ENCODE data around the gene BMP7. TPM values are rescaled to one million over a fixed set of nuclear protein-coding genes. Genes with fewer than 3 reads are reported as not detected.

Gene BMP7
- total and polyA plus RNA-seq, 2 of the 13 experiments (the other 11 are each of a cell fraction or from before 2014, with no cell fraction given) = not detected

DNA sequence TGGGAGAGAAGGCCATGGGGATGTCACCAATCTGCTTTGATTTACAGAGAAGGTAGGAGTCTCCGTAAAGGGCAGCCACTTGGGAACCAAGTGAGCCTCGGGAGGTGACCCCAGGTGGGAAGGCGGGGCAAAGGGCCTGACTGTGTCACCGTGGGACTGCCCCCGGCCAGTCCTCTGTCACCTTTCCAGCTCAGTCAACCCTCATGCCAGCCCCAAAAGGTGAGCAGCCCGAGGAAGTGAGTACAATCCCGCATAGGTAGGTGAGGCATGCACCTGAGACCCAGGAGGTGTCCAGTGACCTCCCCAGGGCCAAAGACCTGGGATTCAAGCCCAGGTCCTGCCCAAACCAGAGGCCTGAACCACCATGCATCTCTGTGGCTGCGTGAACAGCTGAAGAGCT is 36.2 kb downstream of the BMP7 start:
- peaks cover 2 to 42% of the 10 kb centered on the region in 2 experiments; a peak in 4 of 5 replicates for H3K27me3 ChIP-seq (ENCODE audit: control insufficient read depth in 1 of 2, insufficient read depth in 2 of 2, low read length in 2 of 2)
- TF ChIP-seq NONO (IDR thresholded peaks at IDR 0.05) (no peak), NONO (CRISPR knock-in tag; conservative IDR thresholded peaks at IDR 0.05) (no peak), MLX (CRISPR knock-in tag; IDR thresholded peaks at IDR 0.05) (no peak), ZNF724P (CRISPR knock-in tag; IDR thresholded peaks at IDR 0.05; ENCODE audit: borderline replicate concordance) (no peak)
- TF ChIP-seq, protein P1, sequence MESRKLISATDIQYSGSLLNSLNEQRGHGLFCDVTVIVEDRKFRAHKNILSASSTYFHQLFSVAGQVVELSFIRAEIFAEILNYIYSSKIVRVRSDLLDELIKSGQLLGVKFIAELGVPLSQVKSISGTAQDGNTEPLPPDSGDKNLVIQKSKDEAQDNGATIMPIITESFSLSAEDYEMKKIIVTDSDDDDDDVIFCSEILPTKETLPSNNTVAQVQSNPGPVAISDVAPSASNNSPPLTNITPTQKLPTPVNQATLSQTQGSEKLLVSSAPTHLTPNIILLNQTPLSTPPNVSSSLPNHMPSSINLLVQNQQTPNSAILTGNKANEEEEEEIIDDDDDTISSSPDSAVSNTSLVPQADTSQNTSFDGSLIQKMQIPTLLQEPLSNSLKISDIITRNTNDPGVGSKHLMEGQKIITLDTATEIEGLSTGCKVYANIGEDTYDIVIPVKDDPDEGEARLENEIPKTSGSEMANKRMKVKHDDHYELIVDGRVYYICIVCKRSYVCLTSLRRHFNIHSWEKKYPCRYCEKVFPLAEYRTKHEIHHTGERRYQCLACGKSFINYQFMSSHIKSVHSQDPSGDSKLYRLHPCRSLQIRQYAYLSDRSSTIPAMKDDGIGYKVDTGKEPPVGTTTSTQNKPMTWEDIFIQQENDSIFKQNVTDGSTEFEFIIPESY (CRISPR knock-in tag; IDR thresholded peaks at IDR 0.05) = no peak
- H3K4me1 ChIP-seq (ENCODE audit: insufficient read depth, low read length) = no peaks in the 10 kb centered on the region
- H3K79me2 ChIP-seq (ENCODE audit: insufficient read depth, low read length) = no peaks in the 10 kb centered on the region
- H3K9me3 ChIP-seq (ENCODE audit: low read length) = no peaks in the 10 kb centered on the region
- no peak overlapping the region for H3K9ac ChIP-seq (ENCODE audit: insufficient read depth, low read depth, low read length)
- H3K27ac ChIP-seq (ENCODE audit: extremely low read length, insufficient read depth, low read length) = no peak overlapping the region
- no peaks in the 10 kb centered on the region for H3K36me3 ChIP-seq (replicated peaks in 1 of 2; ENCODE audit: control insufficient read depth in 1 of 2, insufficient read depth in 2 of 2, low read length in 2 of 2)
- no peak for DNase-seq (ENCODE audit: low spot score)
- no peak for FAIRE-seq
- BruUV-seq (replicated peaks) = no TSS peak
- POLR2A ChIA-PET = no interaction called here
- CTCF ChIA-PET (ENCODE audit: low intra/inter-chr PET ratio, low total read pairs) = no interaction called here
- 19% methylated on average over 5 of the region's 8 CpGs for WGBS (ENCODE audit: low lambda C conversion rate)
- H4K20me1 ChIP-seq (ENCODE audit: insufficient read depth, low read length) = no peaks in the 10 kb centered on the region
- no peak overlapping the region for H3K4me2 ChIP-seq (ENCODE audit: low read depth, low read length)
- H2AFZ ChIP-seq (ENCODE audit: low read length) = no peak overlapping the region
- ATAC-seq = no peak
- intact Hi-C loops (cut with micrococcal nuclease; ENCODE audit: unreplicated experiment) = no loop called here
- in situ Hi-C loops (cut with HindIII; ENCODE audit: extremely low pct_ligation_motif_present, low pct_unique_long_range_greater_than_20kb) = no loop called here
- no peak overlapping the region for H3K4me3 ChIP-seq (replicated peaks in 1 of 3; ENCODE audit: insufficient read depth in 1 of 3, low read depth in 2 of 3, low read length in 3 of 3)

- DNase-seq (ENCODE audit: low spot score) (no peak), ATAC-seq (no peak), FAIRE-seq (no peak)
- Histone ChIP-seq H3K27me3 (ENCODE audit: control insufficient read depth in 1 of 2, insufficient read depth in 2 of 2, low read length in 2 of 2) (peaks cover 2 to 42% of the 10 kb centered on the region in 2 experiments; a peak in 4 of 5 replicates), H3K79me2 (ENCODE audit: insufficient read depth, low read length) (no peaks in the 10 kb centered on the region), H4K20me1 (ENCODE audit: insufficient read depth, low read length) (no peaks in the 10 kb centered on the region), H3K4me2 (ENCODE audit: low read depth, low read length) (no peak overlapping the region), H3K4me1 (ENCODE audit: insufficient read depth, low read length) (no peaks in the 10 kb centered on the region), H3K9ac (ENCODE audit: insufficient read depth, low read depth, low read length) (no peak overlapping the region), H3K4me3 (replicated peaks in 1 of 3; ENCODE audit: insufficient read depth in 1 of 3, low read depth in 2 of 3, low read length in 3 of 3) (no peak overlapping the region), H3K36me3 (replicated peaks in 1 of 2; ENCODE audit: control insufficient read depth in 1 of 2, insufficient read depth in 2 of 2, low read length in 2 of 2) (no peaks in the 10 kb centered on the region), H3K9me3 (ENCODE audit: low read length) (no peaks in the 10 kb centered on the region), H2AFZ (ENCODE audit: low read length) (no peak overlapping the region), H3K27ac (ENCODE audit: extremely low read length, insufficient read depth, low read length) (no peak overlapping the region)
- POLR2A ChIA-PET = no interaction called here
- WGBS (ENCODE audit: low lambda C conversion rate) = 8% methylated on average over 4 of the region's 4 CpGs
- TF ChIP-seq, protein P2, sequence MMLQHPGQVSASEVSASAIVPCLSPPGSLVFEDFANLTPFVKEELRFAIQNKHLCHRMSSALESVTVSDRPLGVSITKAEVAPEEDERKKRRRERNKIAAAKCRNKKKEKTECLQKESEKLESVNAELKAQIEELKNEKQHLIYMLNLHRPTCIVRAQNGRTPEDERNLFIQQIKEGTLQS (CRISPR knock-in tag; IDR thresholded peaks at IDR 0.05) = no peak
- CTCF ChIA-PET (ENCODE audit: low intra/inter-chr PET ratio, low total read pairs) = no interaction called here
- in situ Hi-C loops (cut with HindIII; ENCODE audit: extremely low pct_ligation_motif_present, low pct_unique_long_range_greater_than_20kb) (no loop called here), intact Hi-C loops (cut with micrococcal nuclease; ENCODE audit: unreplicated experiment) (no loop called here)
- no TSS peak for BruUV-seq (replicated peaks)
These were observed 37.0 kb downstream of the BMP7 start for GRCh38 chr20:57229490-57229889.
